GM19397 (cell line): ENCODE measurements around the gene IQSEC1.

Experiments used
- ATAC-seq: cut with Tn5 transposase; IDR thresholded peaks from one replicate; pipeline ENCODE4 v1.9.1; 2021; ENCODE audit warnings: mild to moderate bottlenecking, moderate library complexity; ENCODE audit not compliant: unreplicated experiment

IQSEC1 gene

DNA sequence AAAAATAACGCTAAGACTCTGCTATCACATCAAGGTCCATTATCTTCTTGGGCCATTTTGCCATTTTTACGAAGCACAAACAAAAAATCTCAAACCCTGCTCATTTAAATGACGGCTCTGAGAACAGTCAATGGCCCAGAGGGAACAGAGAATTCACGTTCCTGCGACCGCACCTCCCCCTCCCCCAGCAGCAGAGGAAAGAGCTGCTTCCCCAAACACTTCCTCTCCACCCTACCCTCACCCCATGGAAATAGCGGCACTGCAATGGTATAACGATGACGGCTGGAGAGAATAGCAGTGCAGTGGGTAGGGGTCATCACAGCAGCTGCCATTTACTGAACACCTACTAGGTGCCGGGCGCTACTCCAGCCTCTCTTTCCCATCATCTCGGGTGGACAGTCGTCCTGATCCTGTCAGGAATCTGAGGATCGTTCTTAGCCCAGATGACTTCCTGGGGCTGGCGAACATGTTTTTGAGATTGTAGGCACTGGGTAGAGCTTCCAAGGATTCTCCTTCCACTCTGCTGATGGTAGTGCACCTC is 113.3 kb downstream of the IQSEC1 start:
- ATAC-seq, result no peak

DNA sequence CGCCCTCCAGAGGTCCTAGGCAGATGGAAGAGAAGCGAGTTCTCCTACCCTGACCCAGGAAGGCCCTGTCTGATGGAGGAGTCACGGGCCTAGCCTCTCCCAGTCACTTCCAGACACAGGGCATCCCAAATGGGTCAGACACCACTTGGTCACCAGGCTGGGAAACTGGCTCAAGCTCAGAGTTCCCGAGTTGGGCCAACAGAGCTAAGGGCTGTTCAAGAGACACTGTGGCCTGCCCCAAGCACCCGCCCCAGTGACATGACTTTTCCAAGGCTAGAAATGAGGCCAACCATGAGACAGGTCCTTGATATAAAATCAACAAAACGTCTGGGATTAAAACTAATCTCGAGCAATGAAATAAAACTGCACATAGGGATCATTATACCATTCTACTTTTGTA is 113.8 kb downstream of the IQSEC1 start:
- ATAC-seq, result no peak

DNA sequence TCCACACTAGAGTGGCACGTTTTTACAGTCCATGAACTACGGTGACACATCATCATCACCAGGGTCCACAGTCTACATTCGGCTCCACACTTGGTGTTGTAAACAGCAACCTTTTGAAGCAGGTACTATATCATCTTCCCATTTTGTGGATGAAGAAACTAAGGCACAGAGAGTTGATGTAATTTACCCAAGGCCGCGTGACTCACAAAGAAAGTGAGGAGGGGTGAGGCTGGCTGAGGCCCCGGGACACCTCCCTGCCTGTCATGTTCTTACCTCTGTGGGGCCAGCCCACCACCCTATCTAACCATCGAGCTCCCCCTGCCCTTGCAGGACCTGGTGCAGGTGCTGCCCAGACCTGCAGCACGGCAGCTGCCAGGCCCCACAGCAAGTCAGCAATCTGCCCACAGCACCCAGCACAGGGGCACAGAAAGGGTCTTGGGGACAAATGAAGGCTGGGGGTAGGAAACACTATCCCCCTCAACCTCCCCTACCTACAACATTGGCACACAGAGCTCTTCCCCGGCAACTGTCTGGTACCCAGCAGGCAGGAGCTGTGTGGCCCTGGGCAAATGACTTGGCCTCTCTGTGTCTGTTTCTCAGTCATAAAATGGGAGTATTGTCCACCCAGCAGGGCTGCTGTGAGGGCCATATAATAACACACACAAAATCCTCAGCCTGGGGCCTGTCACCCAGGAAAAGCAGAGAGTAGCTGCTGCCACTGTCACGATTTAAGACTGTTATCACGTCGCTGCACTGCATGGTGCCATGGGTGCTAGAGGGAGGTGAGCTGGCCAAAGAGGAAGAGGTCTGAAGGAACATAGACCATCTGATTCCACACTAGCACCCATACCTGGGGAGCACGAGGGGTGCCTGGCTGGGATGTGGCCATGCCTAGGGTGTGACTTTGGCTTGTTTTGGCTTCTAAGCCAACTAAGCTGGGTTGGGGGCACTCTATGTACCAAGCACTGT is 115.1 kb downstream of the IQSEC1 start:
- no peak for ATAC-seq

GRCh38 chr3:12957339-12957738 is 115.9 kb downstream of the IQSEC1 start:
- ATAC-seq, result no peak

- no peak for ATAC-seq
Measured at GRCh38 chr3:12956316-12956660, 116.9 kb downstream of the IQSEC1 start.

DNA sequence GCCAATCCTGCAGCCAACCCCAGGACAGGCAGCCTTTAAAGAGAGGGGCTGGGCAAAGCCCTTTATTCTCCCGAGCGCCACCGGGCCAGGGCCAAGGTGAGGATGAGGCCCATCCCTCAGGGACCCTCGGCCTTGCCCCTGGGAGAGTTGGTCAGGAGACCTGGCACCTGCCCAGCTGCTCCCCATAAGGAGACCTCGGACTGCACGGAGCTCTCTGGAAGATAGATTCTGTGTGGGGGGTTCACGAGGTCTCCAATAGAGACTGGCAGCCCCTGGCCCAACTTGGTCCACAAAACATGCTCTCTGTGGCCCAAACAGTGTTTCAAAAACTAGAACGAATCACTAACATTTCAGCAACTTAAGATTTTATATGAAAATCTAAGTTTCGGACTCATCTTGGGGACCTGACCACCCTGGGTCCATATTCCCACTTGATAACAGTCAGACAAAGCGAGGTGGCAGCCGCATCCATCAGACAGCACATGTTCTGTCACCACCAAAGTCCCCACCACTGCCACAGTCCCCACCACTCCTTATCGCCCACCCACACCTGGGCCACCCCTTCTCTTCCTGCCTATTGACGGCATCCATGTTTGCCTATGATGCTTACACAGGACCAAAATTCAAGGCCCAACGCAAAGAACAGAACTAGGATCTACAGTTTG is 117.4 kb downstream of the IQSEC1 start:
- ATAC-seq, result no peak

DNA sequence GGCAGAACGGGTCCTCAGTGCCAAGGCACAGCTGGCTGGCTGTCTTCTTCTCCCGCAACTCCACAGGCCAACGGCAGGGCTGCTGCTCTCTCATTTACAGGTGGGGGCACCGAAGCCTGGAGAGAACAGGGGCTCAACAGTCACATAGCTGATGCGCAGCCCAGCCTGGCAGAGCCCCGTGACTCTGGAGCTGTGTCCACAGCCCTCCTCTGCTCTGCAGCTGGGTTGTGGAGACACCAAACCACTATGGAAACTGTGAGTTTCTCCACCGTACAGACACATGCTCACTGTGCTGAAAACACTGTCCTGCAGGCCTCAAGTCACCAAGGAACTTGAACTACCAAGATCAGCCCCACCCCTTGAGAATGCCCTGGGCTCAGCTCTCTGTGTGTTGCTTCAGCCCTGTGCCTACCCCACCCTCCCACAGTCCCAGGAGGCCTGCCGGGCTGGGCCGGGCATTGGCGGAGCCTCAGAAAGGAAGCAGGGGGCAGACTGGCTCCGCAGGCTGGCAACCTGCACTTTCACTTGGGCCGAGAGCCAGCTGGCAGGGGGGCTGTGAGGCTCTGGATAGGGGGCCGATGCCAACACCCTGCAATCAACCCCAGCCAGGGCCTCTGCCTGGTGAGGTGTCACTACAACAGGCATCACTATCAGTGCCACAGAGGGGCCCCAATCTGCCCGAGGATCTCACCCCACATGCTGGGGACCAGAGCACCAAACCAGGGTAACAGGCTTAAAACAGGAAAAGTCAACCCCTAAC is 118.2 kb downstream of the IQSEC1 start:
- ATAC-seq, result peak; percentile 68

DNA sequence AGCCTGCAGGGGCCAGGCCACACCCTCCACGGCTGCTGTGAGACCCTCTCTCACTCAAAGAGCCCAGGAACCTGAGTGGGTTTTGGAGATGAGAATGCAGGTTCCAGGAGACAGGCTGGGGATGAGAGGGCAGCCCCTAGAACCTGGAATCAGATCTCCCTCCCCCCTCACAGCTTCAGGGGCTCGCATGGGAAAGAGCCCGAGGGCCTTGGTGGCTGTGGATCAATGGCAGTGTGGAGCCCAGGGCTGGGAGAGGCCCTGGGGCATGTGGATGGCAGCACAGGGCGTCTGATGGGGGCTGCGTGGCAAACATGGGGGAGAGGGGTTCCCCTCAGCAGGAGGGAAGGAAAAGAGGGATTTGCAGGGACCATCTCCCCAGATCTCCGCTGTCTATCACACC is 119.0 kb downstream of the IQSEC1 start:
- ATAC-seq, result no peak

DNA sequence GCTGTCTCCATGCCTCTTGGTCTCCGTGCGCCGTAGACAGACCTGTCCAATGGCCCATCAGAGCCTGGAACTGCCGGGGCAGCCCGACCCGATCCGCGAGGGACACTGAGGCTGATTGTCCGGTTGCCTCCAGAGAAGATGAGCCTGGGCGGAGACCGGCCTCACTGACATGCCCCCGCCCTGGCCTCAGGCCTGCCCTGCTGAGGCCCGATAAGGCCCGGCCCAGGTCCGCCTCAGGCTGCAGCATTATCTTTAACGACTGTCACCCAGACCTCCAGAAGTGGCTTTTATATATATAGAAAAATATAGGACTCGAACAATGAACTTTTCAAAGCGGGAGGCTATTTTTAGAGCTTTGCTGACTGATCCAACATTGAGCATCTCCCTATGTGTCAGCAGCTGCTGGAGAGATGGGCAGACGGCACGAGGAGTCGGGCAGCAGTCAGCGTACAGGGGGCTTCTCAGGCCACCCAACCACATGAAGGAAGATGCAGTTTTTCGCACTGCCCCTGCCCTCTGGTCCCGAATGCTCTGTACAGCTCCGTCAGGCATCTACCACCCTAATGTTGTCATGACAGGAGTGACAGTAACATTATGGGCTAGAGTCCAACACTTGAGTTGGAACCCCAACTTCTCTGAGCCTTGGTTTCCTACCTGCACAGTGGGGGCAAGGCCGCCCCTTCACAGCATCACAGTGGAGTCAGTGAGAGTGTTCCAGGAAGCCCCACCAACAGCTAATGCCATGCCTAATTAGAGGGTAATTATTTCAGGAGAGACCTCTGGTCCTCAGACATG is 119.8 kb downstream of the IQSEC1 start:
- ATAC-seq, result no peak

DNA sequence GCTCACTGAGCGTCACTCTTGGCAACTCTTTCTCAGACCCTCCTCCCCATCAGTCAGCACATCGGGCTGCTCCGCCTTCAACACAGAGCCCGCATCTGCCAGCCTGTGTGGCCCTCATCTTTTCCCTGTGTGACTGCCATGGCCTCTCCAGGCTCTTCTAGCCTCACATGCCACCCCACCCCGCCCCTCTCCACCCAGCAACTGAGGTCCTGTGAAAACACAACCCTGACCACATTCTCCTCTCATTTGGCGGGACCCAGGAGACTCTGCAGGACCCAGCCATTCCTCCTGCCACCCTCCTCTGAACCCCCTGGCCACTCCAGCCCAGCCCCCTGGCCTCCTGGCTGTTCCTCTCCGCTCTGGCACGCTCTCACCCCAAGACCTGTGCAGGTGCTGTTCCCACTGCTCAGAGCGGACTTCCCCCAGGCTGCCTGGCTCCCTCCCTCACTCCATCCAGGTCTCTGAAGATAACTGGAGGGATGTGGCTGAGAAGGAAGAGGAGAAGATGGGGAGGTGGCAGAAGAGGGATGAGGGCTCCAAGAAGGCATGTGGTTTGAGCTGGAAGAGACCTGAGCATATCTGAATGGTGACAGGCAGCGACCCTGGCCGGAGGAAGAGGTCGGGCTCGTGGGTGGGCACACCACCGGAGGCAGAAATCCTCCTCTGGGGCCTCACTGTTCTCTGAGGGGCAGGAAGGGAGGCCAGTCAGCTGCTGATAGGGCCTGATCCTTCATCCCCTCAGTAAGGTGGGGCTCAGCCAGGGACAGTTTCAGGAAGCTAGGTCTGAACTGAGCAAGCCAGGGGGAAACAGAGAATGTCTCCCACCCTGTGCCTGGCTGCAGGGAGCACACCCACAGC is 120.7 kb downstream of the IQSEC1 start:
- no peak for ATAC-seq

DNA sequence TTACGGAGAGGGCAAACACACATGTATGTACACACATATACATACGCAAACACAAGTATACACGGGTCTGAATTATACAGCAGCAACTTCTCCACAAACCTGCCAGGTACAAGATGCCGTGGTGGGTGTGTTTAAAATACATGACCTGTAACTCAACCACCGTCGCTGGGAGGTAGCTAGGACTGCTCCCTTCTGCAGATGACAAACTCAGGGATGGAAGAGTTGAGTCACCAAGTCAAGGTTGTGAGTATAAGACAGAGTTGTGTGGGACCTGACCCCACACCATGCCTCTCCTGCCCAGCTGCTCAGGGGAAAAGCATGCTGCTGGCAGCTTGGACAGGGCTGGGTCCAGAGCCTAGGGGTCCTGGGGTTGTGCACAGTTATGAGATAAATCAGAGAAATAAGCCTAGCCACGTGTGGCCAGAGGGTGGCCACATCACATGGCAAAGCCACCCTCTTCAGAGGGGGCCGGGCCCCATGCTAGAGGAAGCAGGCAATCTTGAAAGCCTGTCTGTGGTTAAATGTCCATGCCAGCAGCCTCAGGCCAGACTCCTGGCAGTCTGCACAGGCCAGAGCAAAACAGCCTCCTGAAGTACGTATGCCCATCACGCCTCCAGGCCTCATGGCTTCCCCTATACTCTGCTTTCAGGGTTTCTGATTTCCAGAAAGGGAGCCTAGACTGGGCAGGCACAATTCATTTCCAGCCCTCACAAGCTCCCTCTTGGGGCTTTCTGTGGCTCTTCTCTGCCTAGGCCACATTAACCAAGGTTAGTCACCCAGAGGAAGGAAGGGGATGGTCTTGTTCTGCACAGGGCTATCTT is 124.1 kb downstream of the IQSEC1 start:
- ATAC-seq, result peak; percentile 49

- no peak for ATAC-seq
Measured at GRCh38 chr3:12948371-12948770, 124.9 kb downstream of the IQSEC1 start.

DNA sequence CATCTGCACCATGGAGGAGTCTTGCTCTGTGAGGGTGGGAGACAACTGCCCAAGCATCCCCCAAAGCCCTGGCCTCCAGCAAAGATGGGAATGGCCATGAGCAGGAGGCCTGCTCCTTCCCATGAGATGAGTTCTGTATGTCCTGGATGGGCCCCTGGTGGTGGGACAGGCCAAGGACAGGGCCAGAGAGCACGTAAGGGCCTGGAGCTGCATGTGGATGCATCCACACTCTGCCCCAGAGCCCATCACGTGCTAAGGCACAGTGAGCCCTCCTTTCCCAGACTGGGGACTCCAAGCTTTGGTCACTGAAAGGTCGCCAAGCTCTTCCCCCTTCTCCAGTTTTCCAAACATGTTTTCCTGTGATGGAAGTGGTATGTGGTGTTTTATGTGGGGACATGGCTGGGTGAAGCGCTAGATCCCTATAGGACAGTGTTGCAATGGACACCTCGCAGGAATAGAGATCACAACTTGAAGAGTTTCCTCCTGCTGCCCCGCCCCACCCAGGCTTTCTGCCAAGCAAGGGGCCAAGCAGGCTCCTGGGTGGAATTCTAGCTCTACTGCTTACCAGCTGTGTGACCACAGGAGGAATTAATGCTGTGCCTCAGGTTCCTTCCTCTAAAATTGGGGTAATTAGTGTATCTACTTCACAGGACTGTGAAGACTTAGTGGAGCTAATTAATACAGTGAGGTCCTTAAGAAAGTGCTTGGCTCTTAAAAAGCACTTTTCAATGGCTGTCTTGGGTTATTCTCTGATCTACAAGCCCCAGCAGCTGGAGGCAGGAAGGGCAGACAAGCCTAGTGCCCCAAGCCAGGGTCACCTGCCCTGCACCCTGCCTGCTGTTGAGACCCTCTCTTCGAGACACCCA is 125.5 kb downstream of the IQSEC1 start:
- no peak for ATAC-seq

DNA sequence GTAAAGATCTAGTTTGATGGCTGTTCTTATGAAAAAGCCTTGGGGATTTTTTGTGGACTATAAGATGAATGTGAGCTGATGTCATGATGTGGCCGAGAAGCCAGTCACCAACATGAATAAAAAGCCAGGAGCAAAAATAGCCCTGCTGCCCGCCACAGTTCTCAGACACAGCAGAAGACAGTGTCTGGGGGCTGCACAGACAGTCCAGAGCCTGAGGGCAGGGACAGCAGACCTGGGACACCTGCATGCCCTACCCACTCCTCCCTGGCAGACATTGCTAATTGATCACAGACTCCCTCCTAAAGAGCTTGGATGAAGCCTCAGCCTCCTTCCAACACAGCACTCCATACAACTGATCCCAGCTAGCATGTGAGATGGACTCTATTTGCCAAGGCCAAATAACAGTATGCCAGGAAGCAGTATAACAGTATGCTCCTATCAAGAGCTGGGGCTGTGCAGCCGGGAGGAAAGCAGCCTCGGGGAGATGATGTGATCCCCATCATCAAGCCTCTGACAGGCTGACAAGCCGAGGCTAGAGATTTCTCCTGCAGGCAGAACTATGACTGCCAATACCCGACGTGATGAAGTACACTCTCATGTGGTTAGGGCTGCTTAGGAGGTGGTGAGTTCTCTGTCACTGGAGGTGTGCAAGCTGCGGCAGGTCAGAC is 126.4 kb downstream of the IQSEC1 start:
- no peak for ATAC-seq

- no peak for ATAC-seq
Measured at GRCh38 chr3:12946251-12946648, 127.0 kb downstream of the IQSEC1 start.

DNA sequence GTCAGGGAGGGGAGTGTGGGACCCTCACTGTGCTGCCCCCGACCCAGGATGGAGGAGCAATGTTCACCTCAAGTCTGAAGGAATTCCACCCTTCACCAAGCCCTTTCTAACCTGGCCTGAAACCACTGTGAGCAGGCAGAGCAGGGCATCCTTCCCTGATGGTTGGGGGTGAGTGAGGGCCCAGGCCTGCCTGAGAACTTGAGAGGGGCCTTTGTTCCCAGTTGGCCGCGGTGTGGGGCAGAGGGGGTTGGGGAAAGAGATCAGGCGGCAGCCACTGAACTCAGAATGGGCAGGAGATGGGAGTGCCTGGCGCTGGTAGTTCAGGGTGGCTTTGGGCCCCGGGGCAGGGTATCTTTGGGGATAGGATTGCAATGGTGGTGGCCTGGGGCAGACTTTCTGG is 128.4 kb downstream of the IQSEC1 start:
- ATAC-seq, result no peak

- no peak for ATAC-seq
Measured at GRCh38 chr3:12944413-12944812, 128.8 kb downstream of the IQSEC1 start.
